NCI-H69 (cell line): Measurements from ENCODE around the gene PLA2G2A.
"Not testable (repeated sequence)": the region's sequence is repeated elsewhere in the genome, so short reads cannot be mapped to it uniquely, and the experiment has no call there.

ENCODE experiments used
- DNase-seq: peaks from one replicate; lab custom pipeline; 2025; lab: John Stamatoyannopoulos, UW

PLA2G2A gene

DNA sequence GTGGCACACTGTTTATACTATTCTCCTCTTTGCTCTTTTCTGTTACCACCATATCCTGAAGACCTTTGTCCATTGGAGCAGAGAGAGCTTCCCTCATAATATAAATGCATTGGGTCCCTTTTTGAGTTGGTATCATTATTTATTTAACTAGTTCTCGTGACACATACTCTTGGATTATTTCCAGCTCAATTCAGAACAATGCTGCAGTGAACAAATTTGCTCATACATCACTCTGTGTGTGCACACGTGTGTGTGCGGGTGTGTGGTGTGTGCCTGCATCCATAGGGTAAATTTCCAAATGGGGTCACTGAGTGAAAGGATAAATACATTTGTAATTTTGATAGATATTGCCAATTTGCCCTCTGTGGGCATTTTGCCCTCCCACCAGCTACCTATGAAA lies 5.8 kb downstream of the PLA2G2A start:
- DNase-seq = no peak

DNA sequence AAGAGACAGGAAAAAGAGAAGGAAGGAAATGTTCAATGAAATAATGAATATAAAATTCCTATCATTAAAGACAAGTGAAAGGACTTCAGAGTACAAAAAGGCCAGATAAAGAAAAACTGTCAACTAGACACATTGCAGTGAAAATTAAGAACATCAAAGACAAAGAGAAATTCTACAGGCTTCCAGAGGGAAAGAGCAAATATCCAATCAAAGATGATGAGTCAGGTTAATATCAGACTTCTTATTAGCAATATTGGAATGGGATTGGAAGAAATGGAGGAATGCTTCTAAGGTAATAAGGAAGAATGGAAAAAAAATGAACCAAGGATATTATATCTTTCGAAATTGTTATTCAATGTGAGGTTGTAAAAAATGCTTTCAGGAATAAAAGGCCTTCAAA lies 7.8 kb downstream of the PLA2G2A start:
- DNase-seq = no peak

DNA sequence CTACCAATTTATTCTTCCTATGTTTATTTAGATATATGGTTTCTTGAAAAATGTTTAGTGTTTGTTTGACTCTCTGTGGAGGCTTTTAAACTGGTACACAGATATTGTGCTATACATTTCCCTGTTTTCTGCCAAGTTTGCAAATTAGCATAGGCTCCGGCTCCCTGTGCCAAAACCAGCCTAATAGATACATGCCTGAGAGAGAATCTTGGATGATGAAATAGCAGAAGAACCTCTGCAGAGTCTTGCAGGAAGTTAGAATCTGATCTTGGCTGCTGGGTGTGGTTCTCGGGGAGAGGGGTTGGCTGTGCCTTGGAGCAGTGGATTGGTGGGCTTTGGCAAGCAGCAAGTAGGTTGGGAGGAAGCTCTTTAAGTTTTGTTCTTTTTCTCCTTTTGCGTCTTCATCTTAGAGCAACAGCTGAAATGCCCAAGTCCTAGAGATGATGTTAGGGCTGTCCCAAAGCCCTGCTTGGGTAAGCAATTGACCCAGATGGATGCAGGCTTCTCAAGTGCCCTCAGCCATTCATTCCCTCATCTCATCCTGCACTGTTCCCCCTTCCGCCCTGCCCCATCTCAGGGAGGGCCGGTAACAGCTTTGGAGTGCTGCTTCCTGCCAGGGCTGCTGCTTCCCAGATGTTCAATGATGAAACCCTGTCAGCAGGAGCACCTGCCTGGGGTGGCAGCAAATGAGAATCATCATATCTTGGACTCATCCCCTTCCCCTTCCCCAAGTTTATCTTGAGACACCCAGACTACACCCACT lies 9.3 kb downstream of the PLA2G2A start:
- DNase-seq = no peak

DNA sequence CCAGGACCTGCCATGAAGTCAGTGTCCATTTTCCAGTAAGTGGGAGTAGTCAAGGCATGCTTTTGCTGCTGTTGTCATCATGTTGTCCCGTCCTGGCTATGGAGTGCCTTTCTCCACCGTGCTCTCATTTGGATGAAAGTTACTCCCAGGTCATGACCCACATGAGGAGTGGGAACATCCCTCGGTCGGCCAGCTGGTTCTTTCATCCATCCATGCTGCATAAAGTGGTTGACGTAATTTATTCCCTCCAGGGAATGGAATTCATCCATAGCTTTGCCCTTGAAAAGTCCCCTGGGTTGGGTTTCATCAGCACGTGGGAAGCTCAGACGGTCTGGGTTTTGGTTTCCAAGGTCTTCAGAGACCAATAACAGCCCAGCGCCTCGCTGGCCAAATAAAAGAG lies 11.6 kb downstream of the PLA2G2A start:
- no peak for DNase-seq

DNA sequence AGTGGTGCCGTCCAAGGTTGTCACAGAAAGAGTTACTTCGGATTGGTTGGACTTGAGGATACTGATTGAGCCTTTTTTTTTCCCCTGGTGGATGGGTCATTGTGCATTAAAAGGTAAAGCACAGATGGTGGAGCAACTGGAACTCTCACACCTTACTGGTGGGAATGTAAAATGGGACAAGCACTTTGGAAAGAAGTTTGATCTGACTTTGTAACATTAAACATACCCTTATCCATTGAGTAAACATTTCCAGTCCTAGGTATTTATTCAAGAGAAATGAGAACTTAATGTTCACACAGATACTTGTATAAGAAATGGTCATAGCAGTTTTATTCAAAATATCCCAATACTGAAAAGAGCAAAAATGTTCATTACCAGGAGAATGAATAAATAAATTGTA lies 14.9 kb downstream of the PLA2G2A start:
- no peak for DNase-seq

DNA sequence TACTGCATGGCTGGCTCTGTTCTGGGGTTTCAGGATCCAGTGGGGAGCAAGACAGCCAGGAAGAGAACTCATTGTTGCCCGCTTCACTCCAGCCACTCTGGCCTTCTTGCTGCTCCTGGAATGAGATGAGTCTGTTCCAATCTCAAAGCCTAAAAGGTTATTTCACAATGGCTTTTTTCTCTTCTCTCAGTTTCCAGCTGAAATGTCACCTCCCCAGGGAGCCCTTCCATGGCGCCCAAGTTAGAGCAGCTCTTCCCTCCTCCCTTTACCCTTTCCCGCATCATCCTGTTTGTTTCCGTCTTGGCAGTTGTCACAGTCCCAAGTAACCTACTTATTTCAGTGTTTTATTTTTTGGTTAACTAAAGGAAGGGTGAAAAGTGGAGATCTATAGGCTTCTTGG lies 15.8 kb downstream of the PLA2G2A start:
- DNase-seq = no peak

DNA sequence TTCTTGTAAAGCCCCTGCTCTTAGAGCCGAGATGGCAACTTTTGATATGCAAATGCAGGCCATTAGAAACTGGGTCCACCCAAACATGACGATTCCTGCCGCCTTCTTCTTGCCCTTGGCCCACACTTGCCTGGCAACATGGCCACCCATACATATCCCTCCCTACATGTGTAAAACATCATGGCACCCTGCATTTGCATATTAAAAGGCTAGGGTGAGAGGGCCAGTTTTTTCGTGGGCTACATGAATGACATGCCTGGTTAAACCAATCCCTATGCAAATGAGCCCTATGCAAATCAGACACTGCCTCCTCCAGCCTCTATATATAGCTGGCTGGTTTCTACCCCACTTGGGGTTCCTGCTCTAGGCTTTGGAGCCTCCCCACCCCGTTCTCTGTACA lies 18.8 kb downstream of the PLA2G2A start:
- no peak for DNase-seq

DNA sequence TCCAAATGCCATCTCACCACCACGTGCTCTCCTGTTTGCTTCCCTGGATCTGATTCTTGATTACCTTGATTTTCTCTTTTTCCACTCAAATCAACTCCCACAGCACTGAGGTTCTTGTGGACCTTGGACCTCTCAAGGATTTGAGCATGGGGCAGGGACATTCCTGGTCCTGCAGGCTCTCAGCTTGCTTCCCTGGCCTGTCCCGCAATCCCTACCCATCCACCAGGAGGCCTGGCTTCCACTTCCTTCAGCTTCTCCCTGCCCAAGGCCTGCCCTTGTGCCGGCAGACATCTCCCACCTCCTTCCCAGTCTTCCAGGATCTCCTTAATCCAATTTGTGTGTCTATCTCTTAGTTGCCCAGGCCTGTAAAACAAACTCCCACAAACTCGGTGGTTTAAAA lies 21.6 kb downstream of the PLA2G2A start:
- DNase-seq = no peak

DNA sequence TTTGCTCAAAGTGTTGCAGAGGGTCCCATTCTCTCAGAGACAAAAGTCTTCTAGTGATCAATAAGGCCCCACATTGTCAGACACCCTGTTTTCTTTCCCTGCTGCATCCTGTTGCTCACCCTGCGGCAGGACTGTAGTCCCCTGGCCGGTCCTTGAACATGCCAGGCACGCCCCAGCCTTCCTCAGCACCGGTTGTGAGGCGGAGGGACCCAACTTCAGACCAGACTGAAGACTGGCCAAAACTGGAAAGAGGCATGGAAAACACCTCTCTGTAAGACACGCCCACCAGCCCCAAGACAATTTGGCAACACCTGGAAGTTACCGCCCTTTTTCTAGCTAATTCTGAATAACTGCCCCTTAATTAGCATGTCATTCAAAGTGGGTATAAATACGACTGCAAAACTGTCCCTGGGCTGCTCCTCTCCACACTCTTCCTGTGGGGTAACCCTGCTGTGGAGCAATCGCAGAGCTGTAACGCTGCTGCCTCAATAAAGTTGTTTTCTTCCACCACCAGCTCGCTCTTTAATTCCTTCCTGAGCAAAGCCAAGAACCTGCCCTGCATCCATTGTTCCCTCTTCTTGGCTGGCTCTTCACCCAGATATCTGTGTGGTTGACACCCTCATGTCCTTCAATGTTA lies 23.8 kb downstream of the PLA2G2A start:
- DNase-seq = peak; percentile 4

DNA sequence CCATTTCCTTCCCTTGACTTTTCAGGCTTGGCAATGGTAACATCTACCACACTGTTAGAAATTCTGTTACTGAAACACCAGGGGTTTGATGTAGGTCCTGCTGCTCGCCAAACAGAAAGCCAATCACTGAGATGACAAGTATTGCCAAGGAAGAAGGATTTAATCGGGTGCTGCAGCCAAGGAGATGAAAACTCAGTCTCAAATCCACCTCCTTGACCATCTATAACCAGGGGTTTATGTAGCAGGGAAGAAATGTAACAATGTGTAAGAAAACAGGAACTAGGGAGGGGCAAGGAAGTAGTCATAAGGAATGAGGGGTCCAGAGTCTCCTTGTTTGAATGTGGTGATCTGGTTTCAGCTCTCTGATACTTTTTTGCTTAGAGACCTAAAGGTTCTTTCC lies 25.4 kb downstream of the PLA2G2A start:
- no peak for DNase-seq

DNA sequence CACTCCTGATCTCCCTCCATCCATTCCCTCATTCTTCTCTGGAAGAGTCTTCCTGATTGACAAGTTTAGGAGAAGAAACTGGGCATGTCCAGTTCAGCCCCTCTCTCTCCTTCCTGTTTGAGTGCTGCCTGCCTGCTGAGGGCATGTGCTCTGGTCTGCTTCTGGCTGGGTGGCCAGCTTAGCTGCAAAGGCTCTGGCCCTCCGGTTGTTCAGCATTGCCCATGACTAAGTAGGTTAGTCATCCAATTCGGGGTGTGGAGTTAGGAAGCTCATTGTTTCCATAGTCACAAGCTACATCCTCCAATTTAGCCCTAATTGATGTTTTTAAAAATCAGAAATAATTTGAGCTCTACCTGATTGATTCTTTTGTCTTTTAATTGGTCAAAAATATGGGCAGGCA lies 30.4 kb downstream of the PLA2G2A start:
- no peak for DNase-seq

DNA sequence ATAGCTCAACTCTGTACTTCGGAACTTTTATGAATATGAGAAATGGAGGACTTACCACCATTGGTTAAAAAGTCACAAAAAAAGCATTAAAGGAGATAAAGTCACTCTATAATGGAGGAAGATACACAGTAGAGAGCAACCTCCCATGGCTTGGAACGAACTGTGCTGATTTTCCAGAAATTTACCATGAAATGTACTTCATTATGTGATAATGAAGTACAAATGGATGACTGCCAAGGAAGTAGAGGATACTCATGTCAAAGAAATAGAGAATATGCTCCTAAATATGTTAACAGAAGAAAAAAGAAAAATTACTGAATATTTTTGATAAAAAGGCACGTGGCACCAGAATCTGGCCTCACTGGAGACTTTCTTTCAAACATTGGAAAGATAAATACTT lies 32.4 kb downstream of the PLA2G2A start:
- DNase-seq = no peak

DNA sequence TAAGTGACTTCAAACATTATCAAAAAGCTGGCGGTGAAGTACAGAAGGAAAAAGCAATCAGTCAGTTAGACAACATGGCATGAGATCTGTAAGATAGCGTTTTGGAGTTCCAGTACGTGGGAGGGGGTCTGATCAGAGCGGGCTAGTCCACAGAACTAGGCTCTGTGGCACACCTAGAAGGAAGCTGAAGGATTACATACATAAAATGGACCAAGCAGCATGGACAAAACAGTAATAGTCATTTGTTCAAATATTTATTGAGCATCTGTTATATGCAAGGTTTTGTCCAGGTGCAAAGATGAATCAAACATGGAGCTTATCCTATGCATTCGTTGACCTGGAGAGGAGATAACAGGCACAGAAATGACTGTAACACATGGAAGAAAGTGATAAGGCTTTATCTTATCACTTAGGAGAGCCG lies 33.1 kb downstream of the PLA2G2A start:
- DNase-seq = no peak

DNA sequence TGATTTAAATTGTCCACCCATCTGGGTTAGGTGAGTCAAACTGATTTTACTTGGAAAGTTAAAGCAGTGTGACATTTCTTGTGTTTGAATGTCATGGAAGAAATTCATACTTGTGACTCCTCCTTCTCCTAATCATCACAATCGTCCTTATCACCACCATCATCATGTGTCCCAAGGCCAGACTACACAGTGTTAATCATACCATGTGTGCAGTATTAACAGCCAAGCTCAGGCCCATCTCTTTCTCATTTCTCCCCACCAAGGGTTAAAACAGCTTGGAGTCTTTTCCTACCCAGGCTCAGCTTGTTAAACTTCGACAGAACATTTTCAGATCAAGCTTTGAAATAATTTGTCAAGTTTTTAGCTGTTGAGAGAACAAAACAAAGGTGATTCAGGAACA lies 33.5 kb downstream of the PLA2G2A start:
- DNase-seq = no peak

DNA sequence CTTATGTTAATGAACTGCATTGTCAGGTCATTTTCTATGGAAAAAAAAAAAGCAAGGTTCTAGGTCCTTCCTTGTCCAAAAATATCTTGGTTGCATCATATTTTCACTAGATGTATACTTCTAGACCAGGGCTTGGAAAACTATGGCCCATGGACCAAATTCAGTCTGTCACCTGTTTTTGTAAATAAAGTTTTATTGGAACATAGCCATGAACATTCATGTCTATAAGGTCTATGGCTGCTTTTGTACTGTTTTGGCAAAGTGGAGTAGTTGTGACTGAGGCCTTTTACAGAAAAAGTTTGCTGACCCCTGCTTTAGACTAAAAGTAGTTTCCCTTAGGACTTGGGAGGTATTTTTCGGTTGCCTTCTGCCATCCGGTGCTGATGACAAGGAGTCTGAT lies 36.8 kb downstream of the PLA2G2A start:
- DNase-seq = no peak

DNA sequence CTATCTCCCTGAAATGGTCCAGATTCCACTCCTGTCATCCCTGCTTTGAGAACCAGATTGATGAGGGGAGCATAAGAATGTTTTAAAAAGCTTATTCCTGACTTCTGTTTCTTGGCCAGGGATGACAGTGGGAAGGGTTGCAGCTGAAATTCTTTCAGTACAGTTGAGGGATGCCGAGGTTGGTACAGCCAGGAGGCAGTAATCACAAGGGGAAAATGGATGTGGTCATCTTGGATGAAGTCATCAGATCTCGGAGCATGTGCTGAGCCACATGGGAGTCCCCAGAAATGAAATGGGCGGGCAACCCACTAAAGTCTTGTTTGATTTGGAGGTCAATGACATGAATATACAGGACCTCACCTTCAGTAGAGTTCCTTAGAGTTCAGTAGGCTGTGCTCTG lies 37.3 kb downstream of the PLA2G2A start:
- no peak for DNase-seq

DNA sequence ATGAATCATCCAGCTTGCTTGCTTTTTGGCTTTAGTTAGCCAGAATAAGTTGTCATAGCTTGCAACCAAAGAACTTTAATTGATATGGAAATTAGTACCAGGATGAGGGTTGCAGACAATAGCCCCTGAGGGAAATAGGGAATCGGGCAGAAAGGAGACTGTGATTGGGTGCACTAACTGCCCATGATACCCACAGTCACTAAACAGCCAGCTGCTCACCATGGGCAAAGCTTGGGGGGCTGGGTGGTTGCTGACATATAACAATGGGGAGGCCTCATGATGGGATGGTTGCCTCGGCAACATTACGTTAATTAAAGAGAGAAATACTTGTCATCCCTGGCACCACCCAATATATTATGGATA lies 38.2 kb downstream of the PLA2G2A start:
- DNase-seq = no peak

DNA sequence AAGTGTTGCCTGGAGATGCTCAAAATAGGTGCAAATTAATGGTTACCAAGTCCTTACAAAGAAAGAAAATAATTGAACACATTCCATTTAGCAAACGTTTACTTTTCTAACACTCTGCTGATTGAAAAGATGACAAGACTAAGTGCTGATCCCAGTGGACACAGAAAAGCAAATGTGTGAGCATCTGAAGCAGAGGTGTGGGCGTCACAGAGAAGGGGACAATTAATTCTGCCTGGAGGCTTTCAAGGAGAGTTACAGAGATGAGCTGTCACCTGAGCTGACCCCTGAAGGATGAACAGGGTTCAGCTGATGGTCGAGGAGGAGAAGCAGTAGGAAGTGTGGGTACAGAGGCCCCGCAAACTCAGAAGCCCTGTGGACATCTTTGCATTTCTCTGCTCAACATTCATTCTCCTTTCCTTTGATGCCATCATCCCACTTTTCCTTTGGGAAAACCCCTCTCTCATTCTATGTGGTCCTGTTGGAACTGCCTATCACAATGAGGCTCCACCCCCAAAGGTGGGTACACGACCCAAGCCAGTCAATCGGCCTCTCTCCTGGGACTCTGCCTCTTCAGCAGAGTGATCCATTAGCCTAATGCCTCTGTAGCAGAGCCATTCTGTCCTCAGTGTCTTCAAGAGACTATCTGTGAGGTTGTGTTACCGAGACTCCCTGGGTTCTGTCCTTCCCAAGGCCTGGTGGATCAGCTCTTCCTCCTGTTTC lies 38.8 kb downstream of the PLA2G2A start:
- DNase-seq = no peak

DNA sequence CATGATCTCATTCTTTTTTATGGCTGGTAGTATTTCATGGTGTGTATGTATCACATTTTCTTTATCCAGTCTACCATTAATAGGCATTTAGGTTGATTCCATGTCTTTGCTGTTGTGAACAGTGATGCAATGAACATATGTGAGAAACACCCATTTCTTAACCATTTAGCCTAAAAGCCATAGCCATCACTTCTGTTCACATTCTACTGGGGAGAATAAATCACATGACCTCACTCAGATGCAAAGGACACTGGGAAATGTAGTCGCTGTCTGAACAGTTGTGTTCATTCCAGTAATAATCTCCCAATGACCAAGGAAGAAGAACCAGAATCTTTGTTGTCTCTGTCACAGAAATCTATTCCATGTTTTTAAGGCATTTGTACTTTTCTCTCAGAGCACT lies 40.9 kb downstream of the PLA2G2A start:
- DNase-seq = no peak

DNA sequence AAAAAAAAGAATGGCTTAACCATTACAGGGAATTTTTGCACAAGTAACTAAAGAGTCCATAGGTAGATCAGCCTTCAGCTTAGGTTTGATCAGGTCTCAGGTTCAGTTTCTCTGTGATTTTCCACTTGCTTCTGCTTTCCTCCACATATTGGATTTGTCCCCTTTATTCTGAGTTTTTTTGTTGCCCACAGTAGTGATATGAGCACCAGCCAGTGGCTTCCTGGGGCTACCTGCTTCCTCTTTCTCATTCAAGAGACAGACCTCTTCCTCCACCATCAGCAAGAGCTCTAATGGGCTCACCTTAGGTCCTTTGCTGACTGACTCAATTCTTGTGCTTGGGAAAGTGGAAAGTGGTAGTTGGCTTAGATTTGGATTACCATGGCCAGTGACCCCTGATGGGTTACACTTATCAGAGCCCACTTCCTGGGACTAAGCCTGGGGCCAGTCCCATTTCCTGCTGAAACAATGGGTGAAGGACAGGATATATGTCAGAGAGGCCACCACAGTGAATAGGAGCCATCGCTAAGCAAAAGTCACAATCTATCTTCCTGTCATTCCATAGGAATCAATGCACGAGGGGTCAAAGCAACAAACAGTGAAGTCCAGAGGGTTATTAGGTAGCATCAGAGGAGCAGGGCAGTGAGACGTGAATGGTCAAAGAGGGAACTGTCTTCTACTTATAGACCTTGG lies 43.2 kb downstream of the PLA2G2A start:
- DNase-seq = no peak

DNA sequence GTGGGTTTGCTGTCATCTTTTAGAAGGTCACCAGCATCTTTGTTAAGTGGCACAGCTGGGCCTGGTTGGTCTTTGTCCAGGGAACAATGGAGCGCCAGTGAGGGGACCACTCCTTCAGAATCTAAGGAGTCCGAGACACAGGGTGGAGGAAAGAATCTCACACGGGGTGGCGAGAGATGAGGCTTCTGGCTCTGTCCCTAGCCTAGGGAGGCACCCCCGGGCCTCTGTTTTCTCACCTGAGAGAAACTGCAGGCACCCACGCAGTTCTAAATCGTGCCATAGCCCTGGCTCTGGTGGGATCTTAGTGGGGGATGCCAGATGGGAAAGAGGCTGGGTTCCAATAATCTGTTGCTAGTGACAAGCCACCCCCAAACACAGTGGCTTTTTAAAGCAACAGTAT lies 45.1 kb downstream of the PLA2G2A start:
- no peak for DNase-seq

DNA sequence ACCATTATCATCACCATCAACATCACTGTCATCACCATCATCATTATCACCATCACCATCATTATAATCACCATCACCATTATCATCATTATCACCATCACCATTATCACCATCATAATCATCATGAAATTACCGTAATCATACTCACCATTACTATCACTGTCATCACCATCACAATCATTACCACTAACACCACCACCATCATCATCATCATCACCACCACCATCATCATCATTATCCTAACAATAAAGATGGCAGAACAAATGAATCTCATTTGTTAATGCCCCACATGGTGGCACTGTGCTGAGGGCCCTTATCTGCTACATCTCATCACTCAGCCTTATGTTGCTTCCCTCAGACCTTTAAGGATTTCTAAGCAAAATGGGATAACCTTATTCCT lies 46.6 kb downstream of the PLA2G2A start:
- DNase-seq = no peak

DNA sequence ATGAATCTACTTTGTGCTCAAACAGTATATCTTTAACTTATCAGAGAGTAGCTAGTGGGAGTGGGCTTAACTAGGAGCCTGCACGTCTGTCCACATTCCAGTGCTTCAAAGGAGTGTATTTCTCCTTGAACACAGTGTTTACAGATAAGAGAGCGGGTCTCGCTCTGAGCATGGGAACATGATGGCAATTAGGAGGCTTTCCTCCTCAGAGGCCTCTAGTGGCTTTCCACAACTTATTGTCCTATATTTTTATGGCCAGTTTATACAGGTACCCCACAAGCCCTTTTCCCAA lies 52.3 kb downstream of the PLA2G2A start:
- DNase-seq = not testable (repeated sequence)
